22Rv1 (cell line): ENCODE results near the gene SLC6A11.

Source experiments
- ZFX ChIP-seq: fragments of 450-650 bp; IDR thresholded peaks from 2 replicates; pipeline ENCODE4 v1.6.1; 2017; ENCODE audit warnings: antibody characterized with exemption, borderline replicate concordance
- TF ChIP-seq, protein P1 (sequence below): fragments of 450-650 bp; IDR thresholded peaks from 2 replicates; pipeline ENCODE4 v1.5.1; 2017; ENCODE audit warnings: mild to moderate bottlenecking

DNA sequence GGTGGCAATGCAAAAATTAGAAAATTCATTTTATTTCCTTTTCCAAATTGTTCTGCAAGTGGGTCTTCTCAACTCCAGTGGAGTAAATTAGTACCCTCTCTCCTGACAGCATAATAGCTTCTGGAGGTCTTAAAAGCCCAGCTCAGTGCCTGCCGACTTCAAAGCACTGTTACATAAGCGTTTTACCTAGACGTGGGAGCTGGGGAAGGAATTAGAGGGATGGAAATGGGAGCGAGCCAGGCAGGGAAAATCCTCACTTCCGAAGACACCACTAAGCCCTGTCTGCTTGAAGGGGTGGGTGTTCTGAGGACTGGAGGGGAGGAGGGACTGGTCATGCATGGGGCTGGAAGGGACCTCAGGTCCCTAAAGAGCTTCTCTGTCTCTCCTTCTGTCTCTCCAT, 99.3 kb downstream of the SLC6A11 start:
- TF ChIP-seq, protein P1, sequence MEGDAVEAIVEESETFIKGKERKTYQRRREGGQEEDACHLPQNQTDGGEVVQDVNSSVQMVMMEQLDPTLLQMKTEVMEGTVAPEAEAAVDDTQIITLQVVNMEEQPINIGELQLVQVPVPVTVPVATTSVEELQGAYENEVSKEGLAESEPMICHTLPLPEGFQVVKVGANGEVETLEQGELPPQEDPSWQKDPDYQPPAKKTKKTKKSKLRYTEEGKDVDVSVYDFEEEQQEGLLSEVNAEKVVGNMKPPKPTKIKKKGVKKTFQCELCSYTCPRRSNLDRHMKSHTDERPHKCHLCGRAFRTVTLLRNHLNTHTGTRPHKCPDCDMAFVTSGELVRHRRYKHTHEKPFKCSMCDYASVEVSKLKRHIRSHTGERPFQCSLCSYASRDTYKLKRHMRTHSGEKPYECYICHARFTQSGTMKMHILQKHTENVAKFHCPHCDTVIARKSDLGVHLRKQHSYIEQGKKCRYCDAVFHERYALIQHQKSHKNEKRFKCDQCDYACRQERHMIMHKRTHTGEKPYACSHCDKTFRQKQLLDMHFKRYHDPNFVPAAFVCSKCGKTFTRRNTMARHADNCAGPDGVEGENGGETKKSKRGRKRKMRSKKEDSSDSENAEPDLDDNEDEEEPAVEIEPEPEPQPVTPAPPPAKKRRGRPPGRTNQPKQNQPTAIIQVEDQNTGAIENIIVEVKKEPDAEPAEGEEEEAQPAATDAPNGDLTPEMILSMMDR = no peak
- no peak for TF ChIP-seq ZFX
